ENCODE data around the gene ZBTB34.

- no peak for TF ChIP-seq CTCF (IDR thresholded peaks at IDR 0.05; ENCODE audit: insufficient read depth, low read length, poor library complexity, severe bottlenecking)
- no peak for TF ChIP-seq EZH2phosphoT487 (conservative IDR thresholded peaks at IDR 0.05; ENCODE audit: low read length)
Measured at GRCh38 chr9:126852086-126852688, 8.3 kb upstream of the ZBTB34 start.
